GM15510 (cell line): Measurements from ENCODE around the gene NFYA.

ENCODE experiments used
- POLR2A ChIP-seq: IDR thresholded peaks from 3 replicates; pipeline ENCODE4 v1.6.1; 2011; ENCODE audit warnings: borderline replicate concordance; ENCODE audit not compliant: insufficient read length; ENCODE audit errors: extremely low read depth

NFYA gene

DNA sequence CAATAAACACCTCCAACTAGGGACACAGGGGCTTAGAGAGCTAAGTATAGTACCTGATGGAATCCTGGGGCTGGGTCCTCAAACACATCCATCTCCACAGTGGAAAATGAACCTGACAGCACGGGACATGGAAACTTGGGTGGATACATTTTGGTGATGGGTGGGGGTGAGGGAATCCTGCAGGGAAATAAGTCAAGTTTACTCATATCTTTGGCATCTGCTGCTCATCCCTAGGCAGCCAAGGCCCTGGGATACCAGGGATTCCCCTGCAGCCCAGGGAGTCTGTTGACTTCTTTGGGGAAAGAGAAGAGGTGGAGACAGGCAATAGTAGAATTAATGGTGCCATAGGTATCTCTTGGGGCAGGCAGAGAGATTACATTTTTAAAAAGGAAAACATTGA, 13.2 kb upstream of the NFYA start:
- no peak for TF ChIP-seq POLR2A

DNA sequence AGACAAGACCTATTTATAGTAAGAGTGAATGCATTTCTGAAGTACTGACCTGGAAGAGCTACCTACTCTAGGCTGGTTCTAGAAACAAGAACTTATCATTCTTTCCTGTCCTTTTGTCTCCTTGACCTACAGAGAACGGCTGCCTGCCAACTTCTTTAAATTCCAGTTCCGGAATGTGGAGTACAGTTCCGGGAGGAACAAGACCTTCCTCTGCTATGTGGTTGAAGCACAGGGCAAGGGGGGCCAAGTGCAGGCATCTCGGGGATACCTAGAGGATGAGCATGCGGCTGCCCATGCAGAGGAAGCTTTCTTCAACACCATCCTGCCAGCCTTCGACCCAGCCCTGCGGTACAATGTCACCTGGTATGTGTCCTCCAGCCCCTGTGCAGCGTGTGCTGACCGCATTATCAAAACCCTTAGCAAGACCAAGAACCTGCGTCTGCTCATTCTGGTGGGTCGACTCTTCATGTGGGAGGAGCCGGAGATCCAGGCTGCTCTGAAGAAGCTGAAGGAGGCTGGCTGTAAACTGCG, 11.5 kb upstream of the NFYA start:
- TF ChIP-seq POLR2A: no peak

DNA sequence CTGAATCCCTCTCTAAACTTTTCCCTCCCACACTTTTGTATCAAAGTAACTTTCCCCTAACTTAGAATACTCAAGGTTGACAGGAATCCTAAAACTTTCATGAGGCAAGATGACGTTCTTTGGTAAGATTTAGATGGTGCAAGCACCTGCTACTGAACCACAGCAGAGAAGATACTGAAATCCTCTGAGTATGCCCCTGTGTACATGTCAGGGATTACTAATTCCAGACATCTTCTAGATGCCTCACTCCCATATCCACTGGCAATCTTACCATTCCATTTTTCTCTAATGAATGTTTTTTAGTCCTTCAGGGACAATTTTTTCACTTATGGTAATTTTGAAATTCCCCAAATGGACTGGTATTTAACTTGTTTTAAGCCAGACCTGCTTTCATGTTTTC, 10.7 kb upstream of the NFYA start:
- no peak for TF ChIP-seq POLR2A

DNA sequence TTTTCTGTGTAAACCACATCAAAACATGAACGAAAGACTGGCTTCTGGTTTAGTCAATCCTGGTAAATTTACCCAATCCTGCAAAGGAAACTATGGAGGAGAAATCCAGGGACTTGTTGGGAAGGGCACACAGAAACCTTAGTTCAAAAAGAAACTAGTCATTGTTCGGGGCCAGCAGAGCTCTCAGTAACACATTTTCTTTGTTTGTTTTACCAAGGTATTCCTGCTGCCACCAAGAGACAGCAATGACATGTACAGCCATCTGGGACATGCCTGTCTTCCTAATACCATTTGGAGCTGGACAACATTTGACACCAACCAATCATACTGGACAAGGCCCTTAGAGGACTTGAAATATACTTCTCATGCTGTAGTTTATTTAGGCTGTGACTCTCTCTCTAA, 8.9 kb upstream of the NFYA start:
- no peak for TF ChIP-seq POLR2A

DNA sequence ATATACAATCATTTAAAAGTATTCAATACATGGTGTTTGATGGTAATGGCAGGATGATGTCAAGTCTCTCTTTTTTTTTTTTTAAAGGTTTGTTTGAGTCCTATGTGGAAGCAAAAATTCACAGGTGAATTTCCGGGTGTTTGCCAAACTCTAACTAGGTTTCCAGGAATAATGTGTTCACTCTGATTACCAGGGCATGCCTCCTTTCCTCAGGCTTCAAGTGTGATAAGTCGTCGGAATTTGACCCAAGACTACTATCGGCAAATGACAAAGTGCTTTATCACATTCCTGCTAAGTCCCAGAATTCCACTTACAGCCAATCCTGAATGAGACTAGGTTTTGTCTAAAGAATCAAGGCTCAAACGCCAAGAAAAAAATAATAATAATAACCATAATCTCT, 7.9 kb upstream of the NFYA start:
- no peak for TF ChIP-seq POLR2A

DNA sequence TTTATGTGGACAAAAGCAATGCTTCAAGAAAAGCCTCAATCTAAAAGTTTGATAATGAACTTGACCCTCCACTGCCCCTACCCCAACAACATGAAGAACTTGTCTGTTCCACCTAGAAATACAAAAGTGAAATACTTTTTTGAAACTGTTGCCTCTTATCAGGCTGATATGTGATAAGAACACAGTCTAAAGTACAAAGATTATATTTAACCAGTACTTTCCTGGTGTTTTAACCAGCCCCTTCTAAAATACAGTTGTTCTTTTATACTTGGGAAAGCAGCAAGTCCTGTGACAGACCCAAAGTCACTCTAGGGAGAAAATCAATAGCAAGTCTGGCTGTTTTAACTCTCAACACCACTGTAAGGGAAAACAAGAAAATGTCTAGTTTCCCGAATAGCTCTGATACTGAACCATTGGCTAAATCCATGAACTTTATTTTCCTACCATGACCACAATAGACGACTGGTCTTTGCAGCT, 7.2 kb upstream of the NFYA start:
- no peak for TF ChIP-seq POLR2A

DNA sequence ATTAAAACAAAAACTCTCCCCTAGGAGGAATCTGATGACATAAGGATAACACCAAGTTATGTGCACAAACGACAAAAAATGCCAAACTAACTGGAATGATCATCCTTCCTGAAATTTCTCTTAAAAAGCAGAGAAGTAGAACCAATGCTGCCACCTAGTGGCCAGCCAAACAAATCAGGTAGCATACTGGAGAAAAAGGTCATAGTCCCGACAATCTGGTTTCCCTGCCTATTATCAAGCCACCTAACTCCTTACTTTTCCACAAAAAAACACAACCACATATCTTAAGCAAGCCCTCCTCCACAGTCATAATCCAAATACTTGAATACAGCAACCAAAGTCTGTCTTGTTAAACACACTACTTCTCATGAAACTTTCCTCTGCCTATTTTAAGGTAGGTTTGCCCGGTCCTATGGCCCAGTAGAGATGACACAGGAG, 5.9 kb upstream of the NFYA start:
- TF ChIP-seq POLR2A: no peak

DNA sequence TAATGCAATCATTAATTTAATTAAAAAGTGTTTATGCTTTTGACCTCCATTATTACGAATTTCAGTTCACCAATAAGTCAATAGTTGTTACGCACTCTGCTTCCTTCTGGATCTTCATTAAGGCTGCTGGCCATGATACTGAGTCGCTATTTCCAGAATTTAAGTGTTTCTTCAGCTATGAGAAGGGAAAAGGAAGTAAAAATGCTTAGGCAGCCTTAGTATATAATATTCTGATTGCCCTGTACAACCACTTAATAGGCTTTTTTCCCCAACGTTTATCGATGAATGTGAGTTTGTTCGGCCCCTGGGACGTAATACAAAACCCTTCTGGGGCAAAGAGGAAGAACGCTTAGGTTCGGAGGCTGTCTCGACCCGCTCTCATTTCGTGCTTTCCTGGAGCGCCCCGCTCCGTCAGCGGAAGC, 1.3 kb upstream of the NFYA start:
- no peak for TF ChIP-seq POLR2A

DNA sequence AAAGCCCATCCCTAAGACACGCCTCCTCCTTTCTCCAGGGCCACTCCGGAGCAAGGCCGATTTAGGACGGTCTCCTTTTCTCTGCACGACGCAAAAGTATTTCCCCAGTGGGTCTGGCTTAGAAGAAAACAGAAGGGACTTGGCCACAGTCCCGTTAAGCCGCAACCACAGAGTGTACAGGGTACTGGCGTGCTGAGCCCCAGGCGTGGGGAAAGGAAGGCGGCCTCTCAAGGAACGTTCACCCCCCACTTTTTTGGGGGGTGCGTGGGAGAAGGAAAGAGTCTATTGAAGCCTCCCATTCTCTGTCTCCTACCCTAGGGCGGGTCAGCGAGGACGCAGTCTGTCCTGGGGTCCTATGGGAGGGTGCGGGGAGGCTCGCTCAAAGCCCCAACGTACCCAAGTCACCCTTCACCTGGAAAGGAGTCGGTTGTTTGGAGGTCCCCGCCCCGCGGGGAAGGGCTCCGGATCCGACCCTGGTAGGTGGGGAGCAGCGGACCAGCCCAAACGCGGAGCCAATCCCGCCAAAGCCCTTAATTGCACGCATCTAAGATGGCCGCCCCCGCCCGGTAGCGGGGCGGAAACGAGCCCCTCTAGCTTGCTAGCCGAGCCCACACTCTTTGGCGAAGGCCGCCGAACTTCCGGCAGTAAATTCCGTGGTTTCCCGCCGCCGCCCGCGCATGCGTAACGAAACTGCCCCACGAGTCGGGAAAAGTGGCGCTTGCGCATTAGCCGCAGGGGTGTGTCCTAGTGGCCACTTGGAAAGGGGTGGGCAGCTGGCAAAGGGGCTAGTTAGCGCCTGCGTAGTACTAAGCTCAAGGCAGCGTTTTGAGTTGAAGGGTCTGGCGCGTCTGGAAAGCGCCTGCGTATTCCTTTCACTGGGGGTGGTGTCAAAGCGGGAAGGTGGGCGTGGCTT, 595 bp upstream of the NFYA start, which contains the start of gene OARD1:
TSS of gene OARD1 (minus strand) at position 434 of the 913 bp plus-strand sequence. CDS start 722 bp downstream, outside the sequence.
- peak; percentile 49 for TF ChIP-seq POLR2A

DNA sequence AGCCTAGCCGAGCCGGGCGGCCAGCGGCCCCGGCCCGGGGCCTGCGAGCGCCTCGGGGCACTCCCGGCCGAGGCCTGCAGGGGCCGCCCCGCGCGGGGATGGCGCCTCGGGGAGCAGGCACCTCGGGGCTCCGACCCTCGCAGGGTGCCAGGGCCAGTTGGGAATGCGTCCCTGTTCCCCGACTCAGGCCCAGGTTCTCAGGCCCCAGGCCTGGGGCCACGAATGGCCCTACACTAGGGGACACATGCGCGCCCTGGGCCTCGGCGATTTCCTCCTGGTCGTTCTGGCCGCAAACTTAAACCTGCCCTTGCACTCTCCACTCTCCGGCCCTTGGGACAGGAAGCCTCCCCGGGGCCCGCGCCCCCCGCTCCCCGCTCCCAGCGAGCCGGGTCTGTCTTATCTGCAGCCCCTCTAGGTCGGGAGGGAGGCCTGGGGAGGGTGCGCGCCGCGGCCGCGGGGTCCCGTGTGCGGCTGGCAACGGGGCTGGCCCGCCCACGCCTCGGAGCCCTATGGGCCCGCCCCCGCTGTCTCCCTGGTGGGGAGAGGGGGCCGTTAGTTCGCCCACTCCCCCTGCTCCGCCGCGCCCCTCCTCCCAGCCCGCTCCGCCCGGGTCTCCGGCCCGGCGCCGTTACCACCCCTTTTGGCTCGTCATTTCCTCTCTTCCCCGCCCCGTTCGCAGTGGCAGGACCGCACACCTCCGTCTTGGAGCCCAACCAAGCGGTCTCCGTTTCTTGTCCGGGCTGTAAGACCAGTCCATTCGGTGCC, 611 bp downstream of the NFYA start:
- peak; percentile 84 for TF ChIP-seq POLR2A

DNA sequence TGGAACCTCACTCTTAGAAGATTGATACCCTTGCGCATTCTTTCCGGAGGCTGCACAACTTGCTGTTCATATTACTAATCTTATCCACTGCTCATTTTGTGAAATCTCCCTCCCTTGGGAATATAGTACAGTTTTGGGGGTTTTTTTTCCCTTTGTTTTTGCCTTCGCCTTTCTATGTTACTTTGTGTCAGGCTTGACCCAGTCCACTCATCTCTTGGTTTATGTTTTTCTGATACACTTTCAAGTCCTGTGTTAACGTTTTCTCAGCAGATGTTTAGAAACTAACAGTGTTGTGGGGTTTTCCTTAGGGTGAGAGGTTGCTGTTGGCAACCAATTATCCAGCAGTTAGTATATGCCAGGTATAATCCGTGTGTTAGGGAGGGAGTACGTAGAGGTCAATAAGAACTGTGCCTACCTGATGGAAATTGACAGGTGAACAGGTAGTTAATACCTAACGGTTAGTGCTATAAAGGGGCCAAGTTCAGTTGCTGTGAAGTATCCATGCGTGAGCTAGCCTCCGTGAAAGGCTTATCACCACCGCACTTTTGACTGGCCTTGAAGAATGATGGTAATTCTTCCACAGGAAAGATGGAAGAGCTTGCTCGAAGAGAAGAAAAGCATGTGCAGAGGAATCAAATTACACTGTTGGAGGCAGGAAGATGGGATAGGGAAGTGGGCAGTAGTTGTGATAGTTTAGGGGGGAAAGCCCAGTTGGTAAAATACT, 1.4 kb downstream of the NFYA start:
- TF ChIP-seq POLR2A: no peak

DNA sequence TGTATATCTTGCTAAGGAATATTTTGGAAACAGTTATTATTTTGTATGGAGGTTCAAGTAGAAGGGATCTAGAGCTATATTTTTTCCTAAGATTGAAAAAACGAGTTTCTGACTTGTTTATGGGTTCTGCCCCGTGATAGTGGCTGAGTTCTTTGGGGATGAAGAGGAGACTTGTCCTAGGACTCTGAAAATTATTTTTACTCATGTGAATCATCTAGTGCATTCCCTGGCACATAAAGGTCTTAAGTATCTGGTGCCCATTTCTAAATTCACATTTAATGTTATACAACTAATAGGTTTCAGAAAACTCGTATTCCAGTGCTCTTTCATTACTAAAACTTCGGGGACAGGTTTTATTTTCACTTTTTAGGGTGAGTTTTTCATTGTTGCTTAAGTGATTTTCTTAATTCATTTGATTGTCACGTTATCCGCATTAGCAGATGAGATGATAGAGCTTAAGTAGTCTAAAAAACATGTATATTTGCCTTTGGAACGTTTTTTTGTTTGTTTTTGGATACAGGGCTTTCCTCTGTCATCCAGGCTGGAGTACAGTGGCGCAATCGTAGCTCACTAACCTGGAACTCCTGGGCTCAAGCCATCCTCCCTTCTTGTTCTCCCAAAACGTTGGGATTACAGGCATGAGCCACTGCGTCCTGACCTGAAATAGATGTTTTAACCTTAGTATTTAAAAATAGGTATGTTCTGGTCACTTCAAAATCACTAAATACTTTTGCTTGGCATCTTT, 2.1 kb downstream of the NFYA start:
- TF ChIP-seq POLR2A: no peak

DNA sequence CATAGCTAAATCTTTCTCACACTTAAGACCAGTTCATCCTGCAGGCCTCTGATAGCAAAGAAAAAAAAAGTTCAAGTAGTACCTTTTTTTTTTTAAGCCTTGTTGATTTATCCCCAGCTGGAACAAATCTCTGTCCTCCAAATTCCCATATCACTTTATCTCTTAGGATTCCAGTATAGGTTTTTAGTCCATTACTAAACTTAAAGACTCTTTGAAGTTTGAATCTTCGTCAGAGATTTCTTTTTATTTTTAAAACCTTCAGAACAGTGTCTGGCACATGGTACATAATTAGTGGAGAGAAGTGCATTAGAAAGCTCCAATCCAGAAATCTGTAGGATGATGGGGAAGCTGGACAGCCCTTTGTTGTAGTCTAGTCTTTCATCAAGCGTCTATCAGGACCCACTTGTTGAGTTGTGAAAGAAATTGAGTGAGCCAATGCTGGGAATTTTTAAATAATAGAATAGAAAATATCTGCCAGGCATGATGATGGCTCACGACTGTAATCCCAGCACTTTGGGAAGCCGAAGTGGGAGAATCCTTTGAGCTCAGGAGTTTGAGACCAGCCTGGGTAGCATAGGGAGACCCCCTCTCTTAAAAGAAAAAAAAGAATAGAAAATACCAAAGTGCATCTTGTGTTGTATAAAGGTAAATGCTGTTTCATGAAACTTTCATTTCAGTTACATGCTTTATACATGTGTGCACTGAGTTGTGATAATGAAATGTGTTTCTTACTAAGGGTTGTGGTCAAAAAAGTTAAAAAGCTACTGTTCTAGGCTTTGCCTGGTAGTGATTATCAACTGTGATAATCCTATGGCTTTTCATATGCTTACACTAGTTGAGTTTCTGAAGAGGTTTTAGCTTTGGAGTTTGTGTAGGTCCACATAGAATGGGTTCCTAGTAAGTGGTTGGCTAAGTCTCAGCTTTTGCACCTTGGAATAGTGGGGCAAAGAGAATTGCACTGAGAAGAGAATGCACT, 3.2 kb downstream of the NFYA start:
- TF ChIP-seq POLR2A: no peak
